Spleen (tissue), 13 donors: ENCODE data around the gene DDX31. TPM values are rescaled to one million over a fixed set of nuclear protein-coding genes. Genes with fewer than 3 reads are reported as not detected.
"Not testable (repeated sequence)": the region's sequence is repeated elsewhere in the genome, so short reads cannot be mapped to it uniquely, and the experiment has no call there.

Experiments used
- DNase-seq: peaks from one replicate; pipeline ENCODE4 v3.0.0-alpha.2; 2020
- H3K27ac ChIP-seq, 8 donors: fragments of 200-600 bp; sonication (generic) in 7 of 8; 1 replicate in 4 of 8; 2 replicates in 4 of 8; pipeline versions ENCODE4 v1.5.0 to v1.8.0; 2016 to 2021; ENCODE audit warnings: inconsistent platforms in 4 of 8, mild to moderate bottlenecking in 4 of 8, moderate library complexity in 1 of 8
- H3K27me3 ChIP-seq, 7 donors: fragments of 200-600 bp; sonication (generic) in 6 of 7; replicated peaks in 1 of 7; 1 replicate in 4 of 7; 2 replicates in 3 of 7; pipeline versions ENCODE4 v1.5.0 to v1.8.0; 2016 to 2021; ENCODE audit warnings: inconsistent platforms in 3 of 7, mild to moderate bottlenecking in 1 of 7
- H3K36me3 ChIP-seq, 6 donors: fragments of 200-600 bp; sonication (generic) in 5 of 6; 1 replicate in 4 of 6; 2 replicates in 2 of 6; pipeline versions ENCODE4 v1.5.0 to v1.8.0; 2016 to 2021; ENCODE audit warnings: inconsistent platforms in 2 of 6
- H3K4me1 ChIP-seq, 6 donors: fragments of 200-600 bp; sonication (generic) in 5 of 6; 1 replicate in 3 of 6; 2 replicates in 3 of 6; pipeline versions ENCODE4 v1.5.0 to v1.8.0; 2016 to 2021; ENCODE audit warnings: inconsistent platforms in 3 of 6
- H3K4me3 ChIP-seq, 8 donors: fragments of 200-600 bp; sonication (generic) in 7 of 8; 1 replicate in 4 of 8; 2 replicates in 4 of 8; pipeline versions ENCODE4 v1.5.0 to v1.8.0; 2016 to 2021; ENCODE audit warnings: inconsistent platforms in 4 of 8, mild to moderate bottlenecking in 4 of 8, moderate library complexity in 2 of 8
- H3K9me3 ChIP-seq, 8 donors: fragments of 200-600 bp; sonication (generic) in 7 of 8; 1 replicate in 4 of 8; 2 replicates in 4 of 8; pipeline versions ENCODE4 v1.5.0 to v1.8.0; 2016 to 2021; ENCODE audit warnings: inconsistent platforms in 4 of 8
- CTCF ChIP-seq, 11 experiments: fragments of 200-600 bp in 7 of 11; fragments of 450-650 bp in 4 of 11; sonication (generic) in 4 of 11; IDR thresholded peaks in 8 of 11; conservative IDR thresholded peaks in 3 of 11; 1 replicate in 7 of 11; 2 replicates in 4 of 11; pipeline versions ENCODE4 v1.4.0 to v1.8.0; 2016 to 2021; ENCODE audit warnings: antibody characterized with exemption in 11 of 11, inconsistent platforms in 4 of 11, mild to moderate bottlenecking in 1 of 11
- POLR2A ChIP-seq, 3 donors: fragments of 450-650 bp; IDR thresholded peaks; one replicate each; pipeline ENCODE4 v1.5.1; 2017; ENCODE audit warnings: antibody characterized with exemption in 3 of 3, mild to moderate bottlenecking in 1 of 3
- POLR2AphosphoS5 ChIP-seq, 3 donors: sonication (generic); formaldehyde crosslinking; IDR thresholded peaks; one replicate each; pipeline ENCODE4 v1.5.1; 2017; ENCODE audit warnings: antibody characterized with exemption in 3 of 3
- WGBS, 5 donors: extraction: QIAGEN DNeasy Blood & Tissue Kit in 3 of 5; methylation state at CpG; one replicate each; pipeline versions ENCODE4 v1.1.5 to v1.1.7; 2013 to 2018; 5-methylcytosine and 5-hydroxymethylcytosine counted together
- intact Hi-C: fragments of 100-400 bp; cut with DNase I; formaldehyde crosslinking; loops from one replicate; pipeline ENCODE4 v1.15.0; 2023; ENCODE audit warnings: low total_unique reads
- long read RNA-seq, 2 donors: transcript quantifications; one replicate each; lab custom pipeline, GENCODE V29; 2026
- polyA plus RNA-seq, 3 donors: library from polyadenylated mRNA; stranded (reverse); fragments of 200-250 nt; gene quantifications; one replicate each; pipeline ENCODE4 v1.2.1, GENCODE V29; 2013
- total RNA-seq, 7 donors: library from RNA; depleted of rRNA in 3 of 7; stranded (reverse); fragments of >200 nt in 3 of 7; fragmentation: NEBNext Ultra II Directional in 4 of 7; extraction: Animal tissue kit (Norgen Biotek cat#: 25700) in 4 of 7; gene quantifications; one replicate each; pipeline versions ENCODE4 v1.1.0 to v1.2.1, GENCODE V29; 2016 to 2021
- donor health status: healthy with polysubstance abuse.
- donor health status: DM: no; HTN: no; CAD: no; lungs with moderate emphysema.
- donor health status: DM: no; HTN: no; CAD: no.
- donor health status: Bipolar disorder and iron deficiency.
- donor health status: healthy.
- donor health status: DM: no; HTN: no; CAD: no.
- donor health status: DM: yes; HTN: yes; CAD: no.

DDX31 gene
- 10 to 100 TPM; 10.3 to 19.3 (median 16.1) TPM for total RNA-seq
- polyA plus RNA-seq: 10 to 100 TPM in 2 of 3 donors, 1 to 10 TPM in 1; 8.6 to 18.7 (median 11.0) TPM
- long read RNA-seq, donor 1: 0 reads
- long read RNA-seq, donor 2, full-length matches to known transcripts: 1 of 1 reads
- long read RNA-seq, donor 2, partial matches to known transcripts: 0 of 1 reads
- long read RNA-seq, donor 2, other reads (novel, unspliced or antisense): 0 of 1 reads

- TF ChIP-seq CTCF (IDR thresholded peaks at IDR 0.05 in 8 of 11, conservative IDR thresholded peaks at IDR 0.05 in 3 of 11): peak in 3 of 11 experiments; percentile 7 to 31 (median 10)
- peak; percentile 90 to 92 (median 90) for TF ChIP-seq POLR2AphosphoS5 (IDR thresholded peaks at IDR 0.05)
- peak in 1 of 3 donors; percentile 42 for TF ChIP-seq POLR2A (IDR thresholded peaks at IDR 0.05)
- DNase-seq: peak; percentile 97
- WGBS, 5 donors: 0 to 2% (median 1%) methylated on average over 38 to 77 of the region's 77 CpGs
- intact Hi-C loops: no loop called here
- peaks cover 16 to 66% (median 46%) of the 10 kb centered on the region in 6 donors for H3K4me1 ChIP-seq
- peak within 1 kb of the TSS; percentile 92 to 98 (median 94) for H3K27ac ChIP-seq
- H3K36me3 ChIP-seq: peaks cover 0 to 5% (median 0%) of the 10 kb centered on the region in 6 donors
- no peaks in the 10 kb centered on the region for H3K27me3 ChIP-seq
- peak within 1 kb of the TSS; percentile 95 to 100 (median 99) for H3K4me3 ChIP-seq
- H3K9me3 ChIP-seq: no peaks in the 10 kb centered on the region
Measured at GRCh38 chr9:132669698-132670456, at the start of gene DDX31. DDX31 (minus strand) TSS chr9:132669983; CDS start chr9:132669934, 49 bp downstream.

- peaks cover 0 to 63% (median 0%) of the 10 kb centered on the region in 7 donors for H3K27me3 ChIP-seq
- DNase-seq: peak; percentile 2
- H3K4me1 ChIP-seq, H3K27ac ChIP-seq, H3K36me3 ChIP-seq, intact Hi-C loops, H3K4me3 ChIP-seq, H3K9me3 ChIP-seq: not testable (repeated sequence)
- 51 to 58% (median 56%) methylated on average over 8 of the region's 8 CpGs for WGBS, 5 donors
Measured at GRCh38 chr9:132718381-132718928, 48.7 kb upstream of the DDX31 start.

GRCh38 chr9:132717326-132717945 lies 47.7 kb upstream of the DDX31 start:
- Histone ChIP-seq H3K27ac (no peak overlapping the region), H3K36me3 (no peaks in the 10 kb centered on the region), H3K4me3 (no peak overlapping the region), H3K27me3 (peaks cover 0 to 57% (median 0%) of the 10 kb centered on the region in 7 donors), H3K9me3 (no peaks in the 10 kb centered on the region), H3K4me1 (no peaks in the 10 kb centered on the region)
- intact Hi-C loops: no loop called here
- whole genome bisulfite sequencing, 5 donors: 63 to 72% (median 65%) methylated on average over 13 of the region's 13 CpGs
- TF ChIP-seq POLR2AphosphoS5 (IDR thresholded peaks at IDR 0.05): no peak
- TF ChIP-seq CTCF (IDR thresholded peaks at IDR 0.05 in 8 of 11, conservative IDR thresholded peaks at IDR 0.05 in 3 of 11): no peak
- no peak for TF ChIP-seq POLR2A (IDR thresholded peaks at IDR 0.05)
- DNase-seq: peak; percentile 42

GRCh38 chr9:132716007-132716406 lies 46.2 kb upstream of the DDX31 start:
- no peaks in the 10 kb centered on the region for H3K36me3 ChIP-seq
- peaks cover 0 to 48% (median 0%) of the 10 kb centered on the region in 7 donors for H3K27me3 ChIP-seq
- WGBS, 5 donors: 79 to 95% (median 90%) methylated on average over 4 of the region's 4 CpGs
- H3K9me3 ChIP-seq: no peaks in the 10 kb centered on the region
- intact Hi-C loops: no loop called here
- no peak for TF ChIP-seq CTCF (IDR thresholded peaks at IDR 0.05 in 8 of 11, conservative IDR thresholded peaks at IDR 0.05 in 3 of 11)
- no peak for TF ChIP-seq POLR2AphosphoS5 (IDR thresholded peaks at IDR 0.05)
- no peak for TF ChIP-seq POLR2A (IDR thresholded peaks at IDR 0.05)
- no peaks in the 10 kb centered on the region for H3K4me1 ChIP-seq
- no peak overlapping the region for H3K27ac ChIP-seq
- peak; percentile 2 for DNase-seq
- no peak overlapping the region for H3K4me3 ChIP-seq
